HG03558 (cell line): ENCODE data around the gene ZNF362.

ENCODE experiments used
- ATAC-seq: cut with Tn5 transposase; IDR thresholded peaks from one replicate; pipeline ENCODE4 v1.9.1; 2021; ENCODE audit warnings: moderate number of reproducible peaks; ENCODE audit not compliant: unreplicated experiment; ENCODE audit errors: extremely low read depth

The ZNF362 gene

DNA sequence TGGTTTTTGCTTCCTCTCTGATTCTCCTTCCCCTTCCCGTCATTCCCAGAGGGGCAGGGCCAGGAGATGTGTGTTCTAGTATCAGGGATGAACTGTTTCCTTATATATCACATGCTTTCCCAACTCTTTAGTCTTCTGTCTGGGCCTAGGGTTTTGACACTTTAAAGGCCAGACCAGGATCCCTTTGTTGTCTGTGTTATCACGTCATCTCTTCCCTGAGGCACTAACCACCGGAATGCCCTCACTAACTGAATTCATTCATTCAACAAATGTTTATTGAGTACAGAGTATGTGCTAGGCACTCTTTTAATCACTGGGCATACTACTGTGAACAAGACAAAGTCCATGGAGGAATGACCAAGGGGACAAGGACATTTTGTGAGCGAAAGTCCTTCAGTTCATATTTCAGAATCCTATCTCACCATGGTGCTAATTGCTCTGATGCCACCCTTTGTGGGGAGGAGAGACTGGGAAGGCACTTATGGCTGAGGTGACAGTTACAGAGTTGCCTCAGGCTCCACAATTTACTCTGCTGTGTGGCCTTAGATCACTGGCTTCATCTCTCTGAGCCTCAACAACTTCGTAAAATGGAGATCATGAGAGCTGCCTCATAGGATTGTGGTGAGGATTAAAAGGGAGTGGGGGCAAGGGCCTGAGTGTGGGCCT, 12.0 kb upstream of the ZNF362 start:
- ATAC-seq: no peak

DNA sequence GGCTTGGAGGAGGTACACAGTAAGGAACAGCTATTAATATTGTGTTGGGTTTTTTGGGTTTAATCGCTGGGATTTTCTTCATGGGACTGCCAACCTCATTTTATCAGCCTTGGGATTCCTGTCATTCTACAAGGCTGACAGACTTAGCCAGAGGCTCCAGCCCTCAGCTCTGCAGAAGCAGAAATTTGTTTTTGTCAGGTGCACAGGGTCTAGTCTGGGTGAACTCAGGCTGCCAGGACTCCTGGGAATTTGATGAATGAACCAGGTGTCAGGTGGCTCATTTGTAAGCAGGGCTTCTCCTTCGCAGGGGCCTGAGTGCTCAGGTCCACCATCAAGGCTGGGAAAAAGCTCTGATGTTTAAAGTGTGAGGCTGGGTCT, 11.5 kb upstream of the ZNF362 start:
- no peak for ATAC-seq

DNA sequence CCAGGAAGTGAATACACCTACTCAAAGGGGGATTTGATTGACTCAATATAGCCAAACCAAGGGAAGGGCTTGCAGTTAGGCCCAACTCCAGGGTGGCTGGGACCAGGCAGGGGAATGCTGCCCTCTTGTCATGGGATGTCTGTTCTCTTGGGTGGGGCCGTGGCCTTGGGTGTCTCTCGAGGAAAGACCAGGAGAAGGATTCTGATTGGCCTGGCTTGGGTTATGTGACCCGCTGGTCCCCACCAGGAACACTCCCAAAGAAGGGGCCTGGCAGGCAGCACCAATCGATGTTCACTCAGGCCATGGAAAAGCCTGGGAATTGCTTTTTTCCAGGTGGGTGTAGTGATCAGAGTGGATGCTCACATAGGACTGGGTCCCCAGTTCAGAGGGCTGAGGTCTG, 10.1 kb upstream of the ZNF362 start:
- no peak for ATAC-seq

DNA sequence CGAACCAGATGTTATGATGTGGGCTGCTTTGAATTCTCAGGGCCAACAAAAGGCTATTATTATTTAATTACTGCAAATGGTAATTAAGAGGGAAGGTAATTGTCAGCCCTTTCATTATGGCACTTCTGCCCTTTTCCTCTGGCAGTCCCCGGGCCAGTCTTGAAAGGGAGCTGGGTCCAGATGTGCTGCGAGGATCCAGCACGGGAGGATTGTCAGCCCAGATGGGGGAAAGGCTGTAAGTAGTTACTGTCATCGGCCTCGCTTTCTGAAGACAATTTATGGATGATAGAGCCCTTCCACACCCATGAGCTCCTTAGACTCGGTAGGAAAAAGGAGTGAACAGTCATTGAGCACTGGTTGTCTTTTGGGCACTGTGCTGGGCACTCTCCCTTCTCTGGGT, 8.7 kb upstream of the ZNF362 start:
- ATAC-seq: no peak

DNA sequence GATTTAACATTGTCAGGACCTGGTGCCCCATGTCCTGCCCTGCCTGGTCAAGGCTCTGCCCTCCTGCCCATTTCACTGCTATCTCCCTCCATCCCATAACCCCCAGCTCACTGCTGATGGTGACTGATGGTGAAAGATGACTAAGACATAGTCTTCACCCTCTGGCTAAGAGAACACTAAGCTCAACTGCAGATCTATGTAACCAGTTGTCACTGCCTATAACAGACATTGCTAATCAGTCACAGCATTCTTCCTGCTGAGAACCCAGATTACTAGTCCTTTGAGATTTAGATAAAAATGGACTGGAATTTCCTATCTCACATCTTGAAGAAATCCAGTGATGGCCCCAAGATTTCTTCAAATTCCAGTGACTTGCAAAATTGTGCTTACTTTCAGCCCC, 8.0 kb upstream of the ZNF362 start:
- ATAC-seq: no peak

DNA sequence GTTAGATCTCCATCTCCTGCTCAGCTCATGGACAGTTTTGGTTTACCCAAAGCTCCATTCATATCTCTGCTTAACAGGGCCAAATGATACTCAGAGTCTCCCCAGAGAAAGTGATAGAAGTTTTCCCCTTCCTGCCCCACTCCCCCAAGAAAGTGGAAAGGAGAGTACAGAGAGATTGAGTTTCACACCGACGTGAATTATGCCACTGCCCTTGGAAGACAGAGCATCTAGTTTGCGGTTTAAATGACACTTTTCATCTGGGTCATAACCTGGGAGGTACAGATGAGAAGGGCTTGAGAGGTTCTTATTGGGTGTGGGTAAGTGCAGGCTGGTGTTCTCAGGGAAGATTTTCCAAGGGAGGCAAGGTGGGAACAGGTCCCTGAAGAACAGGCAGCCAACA, 6.9 kb upstream of the ZNF362 start:
- ATAC-seq: no peak

DNA sequence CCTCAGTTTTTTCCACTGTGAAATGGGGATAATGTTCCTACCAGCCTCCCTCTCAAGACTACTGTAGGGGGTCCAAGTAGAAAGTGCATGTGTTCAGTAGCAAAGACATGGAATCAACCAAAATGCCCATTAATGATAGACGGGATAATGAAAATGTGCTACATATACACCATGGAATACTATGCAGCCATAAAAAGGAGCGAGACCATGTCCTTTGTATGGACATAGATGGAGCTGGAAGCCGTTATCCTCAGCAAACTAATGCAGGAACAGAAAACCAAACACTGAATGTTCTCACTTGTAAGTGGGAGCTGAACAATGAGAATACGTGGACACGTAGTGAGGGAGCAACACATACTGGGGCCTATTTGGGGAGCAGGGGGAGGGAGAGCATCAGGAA, 6.1 kb upstream of the ZNF362 start:
- ATAC-seq: no peak

DNA sequence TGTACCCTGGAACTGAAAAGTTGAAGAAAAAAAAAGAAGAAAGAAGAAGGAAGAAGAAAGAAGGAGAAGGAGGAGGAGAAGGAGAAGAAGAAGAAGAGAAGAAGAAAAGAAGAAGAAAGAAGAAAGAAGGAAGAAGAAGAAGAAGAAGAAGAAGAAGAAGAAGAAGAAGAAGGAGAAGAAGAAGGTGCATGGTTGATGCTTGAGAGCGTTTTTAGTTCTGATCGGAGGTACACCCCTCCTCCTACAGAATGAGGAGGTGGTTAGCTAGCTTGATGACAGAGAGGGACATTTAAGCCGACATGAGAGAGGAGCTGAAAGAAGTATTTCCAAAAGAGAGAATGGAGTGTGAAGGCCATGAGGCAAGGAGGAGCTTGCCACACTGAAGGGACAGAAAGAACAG, 5.6 kb upstream of the ZNF362 start:
- ATAC-seq: no peak

DNA sequence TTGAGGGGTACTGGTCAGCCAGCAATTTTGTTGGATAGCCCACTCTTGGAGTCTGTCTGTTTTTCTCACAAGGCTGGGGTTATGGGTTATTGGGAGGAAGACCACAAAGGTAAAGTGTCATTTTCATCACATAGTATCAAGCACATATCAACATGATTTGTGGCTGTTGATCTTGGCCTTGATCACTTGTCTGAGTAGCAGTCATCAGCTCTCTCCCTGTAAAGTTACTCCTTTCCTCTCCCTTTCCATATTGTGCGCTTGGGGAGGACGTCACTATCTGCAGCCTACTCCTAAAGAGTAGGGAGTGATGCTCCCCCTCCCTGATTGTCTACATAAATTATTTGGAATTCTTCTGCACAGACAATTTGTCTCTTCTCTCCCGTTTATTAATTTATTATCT, 1.8 kb upstream of the ZNF362 start:
- ATAC-seq: no peak

DNA sequence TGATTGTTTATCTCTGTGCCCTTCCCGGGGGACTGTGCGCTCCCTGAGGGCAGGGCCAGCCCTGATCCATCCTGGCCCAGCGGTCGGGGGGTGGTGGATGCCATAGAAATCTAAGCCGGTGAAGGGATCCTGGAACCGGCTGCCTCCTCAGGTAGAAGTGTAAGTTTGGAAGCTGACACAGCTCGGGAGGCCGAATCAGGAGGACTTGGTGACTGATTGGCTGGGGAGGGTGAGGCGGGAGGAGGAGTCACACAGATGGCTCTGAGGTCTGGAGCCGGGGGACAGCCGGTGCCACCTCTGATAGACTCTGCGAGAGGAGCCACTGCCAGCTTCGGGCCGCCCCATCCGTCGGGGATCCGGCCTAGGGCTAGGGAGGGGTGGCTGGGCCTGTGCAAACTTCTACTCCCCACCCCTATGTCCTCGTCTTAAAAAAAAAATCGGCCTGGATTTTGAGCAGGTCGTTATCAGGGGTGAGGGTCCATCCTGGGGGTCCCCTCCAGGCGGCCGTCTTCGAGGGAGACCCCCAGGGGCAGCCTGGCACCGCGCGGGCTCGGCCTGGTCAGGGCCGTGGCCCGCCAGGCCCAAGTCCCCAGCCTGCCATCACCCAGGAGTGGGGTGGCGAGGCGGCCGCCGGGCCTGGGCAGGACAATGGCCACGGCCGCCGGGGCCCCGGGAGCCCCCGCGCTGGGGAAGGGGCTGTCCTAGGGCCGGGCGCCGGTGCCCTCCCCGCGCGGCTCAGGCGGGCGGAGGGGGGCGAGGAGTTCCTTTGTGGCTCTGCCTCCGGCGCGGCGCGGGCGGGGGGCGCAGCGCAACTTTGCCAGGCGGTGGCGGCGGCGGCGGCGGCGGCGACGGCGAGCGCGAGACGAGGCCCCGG, 708 bp upstream of the ZNF362 start:
- ATAC-seq: no peak

DNA sequence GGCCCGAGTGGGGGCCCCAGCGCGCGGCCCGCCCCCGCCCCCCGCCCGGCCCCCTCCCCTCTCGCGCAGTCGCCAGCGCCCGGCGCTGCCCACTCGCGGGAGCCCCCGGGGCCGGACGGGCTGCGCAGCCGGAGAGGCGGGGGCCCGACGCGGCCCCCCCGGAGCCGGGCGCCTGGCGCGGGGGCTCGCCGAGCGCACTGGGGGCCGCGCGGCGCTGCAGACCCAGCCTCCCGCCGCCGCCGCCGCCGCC, 146 bp upstream of the ZNF362 start:
- no peak for ATAC-seq

DNA sequence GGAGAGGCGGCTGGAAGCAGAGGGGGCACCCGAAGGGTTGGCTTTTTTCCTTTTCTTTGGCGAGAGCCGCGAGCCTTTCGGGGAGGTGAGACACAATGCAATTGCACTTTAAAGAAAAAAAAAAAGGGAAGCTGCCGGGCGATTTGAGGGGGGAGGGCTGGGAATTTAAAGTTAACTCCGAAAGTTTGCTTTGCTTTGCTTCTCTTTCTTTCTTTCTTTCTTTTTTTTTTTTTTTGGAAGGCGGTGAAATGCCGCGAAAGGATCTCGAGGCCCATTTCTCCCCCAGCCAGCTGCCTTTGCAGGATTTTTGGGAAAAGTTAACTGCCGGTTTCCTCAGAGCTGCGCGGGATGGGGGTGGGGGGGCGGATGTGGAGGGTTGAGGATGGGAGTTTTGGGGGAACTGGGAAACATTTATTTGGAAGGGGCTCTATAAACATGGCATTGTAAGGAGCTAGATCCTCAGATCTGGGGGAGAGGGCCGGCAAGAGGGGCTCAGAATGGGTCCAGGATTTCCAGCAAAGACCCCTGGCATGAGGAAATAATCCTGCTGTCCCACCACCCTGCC, 997 bp downstream of the ZNF362 start:
- ATAC-seq: no peak

DNA sequence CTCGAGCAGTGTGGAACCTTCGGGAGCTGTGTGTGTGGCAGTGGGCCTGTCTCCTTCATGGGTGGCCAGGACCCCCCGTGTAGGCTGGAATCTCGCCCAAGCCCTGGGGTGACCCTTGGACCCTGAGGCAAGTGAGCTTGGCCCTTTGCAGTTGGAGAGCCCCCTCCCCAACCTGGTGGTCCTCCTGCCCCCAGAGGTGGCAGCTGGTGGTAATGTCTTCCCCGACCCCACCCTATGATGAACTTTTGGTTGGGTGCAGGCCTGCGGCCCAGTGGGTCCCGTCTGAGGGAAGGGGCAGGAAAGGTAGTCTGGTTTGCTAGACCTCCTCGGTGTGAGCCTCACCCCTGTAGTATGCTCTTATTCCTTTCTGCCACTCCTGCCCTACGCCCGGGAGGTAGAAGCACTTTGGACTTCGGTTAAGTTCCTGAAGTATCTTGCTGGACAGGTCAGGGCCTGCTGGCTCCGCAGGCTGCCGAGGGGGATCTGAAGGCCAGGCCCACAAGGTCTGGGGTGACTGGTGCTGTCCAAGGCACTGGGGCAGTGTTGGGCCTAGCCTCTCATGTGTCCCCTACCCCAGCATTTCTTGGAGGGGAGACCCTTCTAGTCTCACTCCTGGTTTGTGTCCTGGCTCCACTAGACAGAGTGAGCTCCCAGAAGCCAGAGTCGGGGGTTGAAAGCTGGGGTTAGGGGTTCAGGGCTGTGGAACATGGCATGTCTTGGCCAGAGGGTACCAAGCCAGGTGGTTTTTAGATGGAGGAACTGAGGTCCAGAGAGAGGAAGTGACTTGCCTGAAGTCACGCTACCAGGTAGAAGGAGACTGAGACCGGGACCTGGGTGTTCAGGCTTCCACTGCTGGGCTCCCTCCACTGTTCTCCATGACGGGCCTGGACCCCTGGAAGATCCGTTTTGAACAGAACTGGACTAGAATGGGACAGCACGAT, 1.8 kb downstream of the ZNF362 start:
- ATAC-seq: no peak

DNA sequence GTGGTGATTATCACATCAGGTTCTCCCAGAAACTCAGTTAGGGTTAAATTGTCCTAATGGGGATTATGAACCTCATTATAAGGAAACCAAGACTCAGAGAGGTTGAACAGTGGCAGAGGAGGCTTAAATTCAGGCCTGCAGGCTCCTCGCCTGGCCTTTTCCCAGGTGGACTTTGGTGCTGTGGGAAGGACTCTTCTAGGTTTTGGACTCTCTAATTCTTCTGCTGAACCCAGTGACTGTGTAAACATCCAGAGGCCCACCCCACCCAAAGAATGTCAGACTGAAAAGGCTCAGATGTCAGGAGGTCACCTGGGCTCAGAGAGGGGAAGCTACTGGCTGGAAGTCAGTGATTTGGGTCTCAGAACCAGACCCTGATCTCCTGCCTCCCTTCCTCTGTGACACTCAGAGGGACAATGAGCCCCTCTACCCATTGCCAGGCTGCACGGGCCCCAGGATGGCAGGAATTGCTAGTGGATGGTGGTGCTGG, 2.5 kb downstream of the ZNF362 start:
- no peak for ATAC-seq

DNA sequence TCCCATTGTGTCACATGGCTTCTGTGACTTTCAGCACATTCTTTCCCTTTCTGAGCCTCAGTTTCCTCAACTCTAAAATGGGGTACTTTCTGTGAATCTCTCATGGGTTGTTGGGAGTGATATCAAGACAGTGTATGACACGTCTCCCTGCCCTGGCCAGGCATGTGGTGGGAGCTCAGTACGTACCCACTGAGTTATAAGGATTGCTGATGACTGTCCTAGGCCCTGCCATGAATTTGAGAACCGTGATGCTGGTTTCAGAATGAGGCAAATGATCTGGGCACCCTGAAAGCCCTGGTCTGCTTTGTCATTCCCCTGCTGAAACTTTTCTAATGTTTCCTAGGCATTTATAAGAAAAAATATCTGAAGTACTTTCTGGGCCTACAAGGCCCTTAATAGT, 3.6 kb downstream of the ZNF362 start:
- ATAC-seq: no peak

DNA sequence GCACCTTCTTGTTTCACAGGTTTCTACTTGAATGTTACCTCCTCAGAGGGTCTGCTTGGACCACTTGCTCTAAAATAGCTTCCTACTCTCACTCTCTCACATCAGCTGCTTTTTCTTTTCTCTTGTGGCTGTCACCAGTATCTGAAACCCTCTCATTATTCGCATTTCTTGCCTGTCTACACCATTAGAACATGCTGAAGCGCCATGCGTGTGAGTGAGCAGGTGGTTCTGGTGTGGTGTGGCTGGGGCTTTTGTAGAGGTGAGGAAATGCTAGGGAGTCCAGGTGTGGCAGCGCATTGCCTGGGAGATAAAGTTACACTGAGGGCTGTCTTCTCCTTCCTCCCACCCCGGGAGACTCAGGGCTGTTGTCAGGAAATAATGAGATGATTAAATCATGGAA, 4.1 kb downstream of the ZNF362 start:
- no peak for ATAC-seq

DNA sequence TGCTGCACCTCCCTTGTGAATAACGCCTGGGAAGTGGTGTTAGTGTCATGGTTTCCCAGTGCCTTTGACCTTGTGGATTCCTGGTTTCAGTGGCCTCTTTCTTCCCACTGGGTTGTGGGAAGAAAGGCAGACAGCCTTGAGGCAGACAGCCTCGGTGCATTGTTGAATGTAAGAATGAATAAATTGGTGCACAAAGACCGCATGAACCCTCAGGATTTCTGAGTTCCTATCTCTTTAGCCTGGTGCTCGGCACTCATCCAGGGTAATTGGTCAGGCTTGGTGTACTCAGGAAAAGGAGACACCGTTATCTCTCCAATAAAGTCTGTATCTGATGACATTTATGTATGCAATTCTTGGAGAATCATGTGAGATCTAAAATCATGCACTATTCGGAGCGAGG, 5.1 kb downstream of the ZNF362 start:
- no peak for ATAC-seq

DNA sequence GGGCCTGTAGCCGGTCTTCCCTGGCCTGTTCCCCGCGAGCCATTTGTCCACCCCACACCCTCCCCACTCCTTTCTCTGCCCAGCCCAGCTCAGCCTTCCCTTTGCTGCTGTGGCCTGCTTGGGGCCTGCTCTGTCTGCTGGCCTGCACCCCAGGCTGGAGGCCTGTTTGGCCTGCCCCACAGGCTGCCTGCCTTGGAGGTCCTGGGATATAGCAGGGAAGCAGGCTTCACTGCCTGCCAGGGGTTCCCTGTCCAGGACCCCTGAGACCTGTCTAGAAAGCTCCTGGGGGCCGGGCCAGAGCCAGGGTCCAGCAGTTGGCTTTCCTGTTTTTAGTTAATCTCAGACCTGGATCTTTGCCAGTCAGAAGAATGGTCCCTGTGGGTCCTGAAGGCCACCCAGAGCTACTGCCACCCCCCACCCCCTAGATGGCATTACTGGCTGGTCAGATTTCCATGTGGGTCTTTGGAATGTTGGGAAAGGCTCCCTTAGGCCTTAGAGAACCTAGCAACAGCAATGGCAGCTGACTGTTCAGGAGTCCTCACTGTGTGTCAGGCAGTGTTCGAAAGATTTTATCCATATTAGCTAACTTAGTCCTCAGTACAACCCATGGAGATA, 7.7 kb downstream of the ZNF362 start:
- ATAC-seq: no peak

DNA sequence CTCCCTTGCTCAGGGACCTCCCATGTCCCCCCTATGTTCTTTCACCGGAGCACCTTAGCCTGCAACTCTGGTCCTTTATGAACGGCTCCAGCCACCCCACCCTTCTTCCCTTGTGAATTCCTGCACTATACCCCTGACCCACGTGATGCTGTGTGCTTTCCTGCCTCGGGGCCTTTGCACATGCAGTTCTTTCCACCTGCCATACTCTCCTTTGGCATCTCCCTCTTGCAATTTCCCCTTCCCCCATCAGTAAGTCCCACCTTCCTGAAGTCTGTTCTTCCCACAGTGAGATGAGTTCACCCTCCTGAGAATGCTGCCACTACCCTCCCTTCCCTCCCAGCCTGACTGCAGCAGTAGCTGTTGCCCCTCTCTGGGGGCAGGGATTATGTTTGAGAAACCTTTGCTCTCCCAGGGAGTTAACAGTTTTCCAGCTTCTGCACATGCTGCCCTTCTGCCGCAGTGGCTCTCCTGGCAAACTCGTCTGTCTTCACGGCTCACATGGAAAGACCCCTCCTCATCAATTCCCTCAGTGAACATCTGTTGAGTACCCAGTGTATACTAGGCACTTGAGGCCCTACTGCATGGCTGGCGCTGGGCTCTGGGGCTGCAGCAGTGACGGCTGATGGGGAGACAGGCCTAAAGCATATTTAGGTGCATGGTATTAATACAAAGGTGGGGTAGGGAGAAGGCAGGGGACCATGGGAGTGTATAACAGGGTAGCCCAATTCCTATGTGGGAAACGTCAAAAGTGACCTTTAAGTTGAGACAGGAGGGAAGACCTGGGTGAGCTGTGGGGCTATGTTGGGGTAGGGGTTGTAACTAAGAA, 9.7 kb downstream of the ZNF362 start:
- no peak for ATAC-seq
